GM12878 (cell line): ENCODE measurements around the gene CTXN1. TPM values are rescaled to one million over a fixed set of nuclear protein-coding genes. Genes with fewer than 3 reads are reported as not detected.

Experiments used
- ATAC-seq: fragments of 200-7000 bp; cut with Tn5 transposase; 3 replicates; pipeline ENCODE4 v1.9.1; 2020; ENCODE audit warnings: mild to moderate bottlenecking, moderate library complexity
- BruUV-seq: library from RNA; stranded (reverse); fragments of 400-500 nt; replicated peaks from 2 replicates; lab custom pipeline; 2021; lab: Mats Ljungman, UMichigan
- CTCF ChIA-PET: fragments of 300-600 bp; sonication (Branson Sonifier 250); formaldehyde crosslinking; extraction: SDS; loops from one replicate; lab custom pipeline; 2021; ENCODE audit warnings: inconsistent platforms; lab: Yijun Ruan, JAX
- POLR2A ChIA-PET: fragments of 350-600 bp; formaldehyde crosslinking; extraction: SDS; loops from one replicate; lab custom pipeline; 2021; ENCODE audit warnings: inconsistent platforms; lab: Charles Lee
- RAD21 ChIA-PET: fragments of 300-600 bp; sonication (Branson Sonifier 250); formaldehyde crosslinking; loops from one replicate; lab custom pipeline; 2023; ENCODE audit warnings: antibody characterized with exemption; ENCODE audit not compliant: unreplicated experiment; lab: Charles Lee
- SMC1A ChIA-PET: fragments of 300-600 bp; sonication (Branson Sonifier 250); formaldehyde crosslinking; loops from one replicate; lab custom pipeline; 2023; ENCODE audit not compliant: unreplicated experiment, uncharacterized antibody; lab: Charles Lee
- DNase-seq: peaks from one replicate; pipeline ENCODE4 v3.0.0-alpha.2; 2011; ENCODE audit warnings: low read depth, low spot score
- FAIRE-seq: peaks from 3 replicates; lab custom pipeline; 2011; peaks lifted over from hg19 to GRCh38; lab: Jason Lieb, UNC
- H2AFZ ChIP-seq: 2 replicates; pipeline ENCODE4 v1.6.0; 2011; ENCODE audit warnings: low read depth, low read length, control low read depth; ENCODE audit not compliant: control insufficient read depth
- H3K27ac ChIP-seq: 2 replicates; pipeline ENCODE4 v1.5.1; 2011; ENCODE audit warnings: control low read depth; ENCODE audit not compliant: control insufficient read depth, insufficient read depth
- H3K27me3 ChIP-seq, 2 experiments: replicated peaks in 1 of 2; 2 replicates each; pipeline versions ENCODE4 v1.6.0 to v1.6.1; 2011; ENCODE audit warnings: low read length in 1 of 2; ENCODE audit not compliant: control insufficient read depth in 2 of 2, insufficient read depth in 2 of 2
- H3K36me3 ChIP-seq, 2 experiments: 2 replicates each; pipeline ENCODE4 v1.5.1; 2011; ENCODE audit warnings: low read length in 1 of 2; ENCODE audit not compliant: control insufficient read depth in 2 of 2, insufficient read depth in 2 of 2
- H3K4me1 ChIP-seq: 2 replicates; pipeline ENCODE4 v1.6.1; 2011; ENCODE audit warnings: mild to moderate bottlenecking, low read length, moderate library complexity, mixed read lengths; ENCODE audit not compliant: control insufficient read depth, insufficient read depth
- H3K4me2 ChIP-seq: 2 replicates; pipeline ENCODE4 v1.6.0; 2011; ENCODE audit warnings: control low read depth; ENCODE audit not compliant: control insufficient read depth, insufficient read depth
- H3K4me3 ChIP-seq: fragments of 200-600 bp; sonication (generic); 2 replicates; pipeline ENCODE4 v1.5.1; 2016
- H3K79me2 ChIP-seq: 2 replicates; pipeline ENCODE4 v1.6.0; 2011; ENCODE audit warnings: low read length; ENCODE audit not compliant: control insufficient read depth, insufficient read depth
- H3K9ac ChIP-seq: 2 replicates; pipeline ENCODE4 v1.8.0; 2011; ENCODE audit warnings: low read length, control low read depth, mixed read lengths; ENCODE audit not compliant: control insufficient read depth, insufficient read depth
- H3K9me3 ChIP-seq: replicated peaks from 3 replicates; pipeline ENCODE4 v1.5.1; 2011; ENCODE audit warnings: mild to moderate bottlenecking, low read length; ENCODE audit not compliant: control insufficient read depth, insufficient read depth
- H4K20me1 ChIP-seq: 2 replicates; pipeline ENCODE4 v1.6.0; 2011; ENCODE audit not compliant: control insufficient read depth, insufficient read depth
- BHLHE40 ChIP-seq, 2 experiments: fragments of 450-650 bp in 1 of 2; IDR thresholded peaks; 2 replicates each; pipeline ENCODE4 v1.6.1; 2011 to 2017; ENCODE audit warnings: low read depth in 2 of 2, borderline replicate concordance in 1 of 2, improper control_type of control experiment in 1 of 2, low read length in 1 of 2, mild to moderate bottlenecking in 1 of 2
- ESRRA ChIP-seq: IDR thresholded peaks from 2 replicates; pipeline ENCODE4 v1.6.1; 2012; ENCODE audit warnings: mild to moderate bottlenecking, low read length, improper control_type of control experiment
- HDGF ChIP-seq: fragments of 450-650 bp; IDR thresholded peaks from 2 replicates; pipeline ENCODE4 v1.6.1; 2016; ENCODE audit warnings: antibody characterized with exemption
- NR2F1 ChIP-seq: fragments of 450-650 bp; conservative IDR thresholded peaks from 2 replicates; pipeline ENCODE4 v1.6.1; 2017; ENCODE audit warnings: mild to moderate bottlenecking
- RAD21 ChIP-seq: IDR thresholded peaks from 2 replicates; pipeline ENCODE4 v1.6.1; 2011; ENCODE audit warnings: mild to moderate bottlenecking, low read depth, low read length, moderate library complexity; ENCODE audit not compliant: insufficient read depth
- RB1 ChIP-seq: fragments of 450-650 bp; formaldehyde crosslinking; IDR thresholded peaks from 2 replicates; pipeline ENCODE4 v1.6.1; 2017; ENCODE audit warnings: mild to moderate bottlenecking, borderline replicate concordance
- STAT3 ChIP-seq: IDR thresholded peaks from 2 replicates; pipeline ENCODE4 v1.6.1; 2011; ENCODE audit warnings: low read depth, low read length, improper control_type of control experiment
- TCF12 ChIP-seq: IDR thresholded peaks from 2 replicates; pipeline ENCODE4 v1.6.1; 2011; ENCODE audit warnings: low read depth, mild to moderate bottlenecking, low read length
- WGBS: methylation state at CpG from one replicate; pipeline ENCODE4 v1.1.6; 2016; ENCODE audit warnings: low lambda C conversion rate; ENCODE audit not compliant: insufficient replicate concordance, insufficient coverage; ENCODE audit errors: missing lambda C conversion rate; 5-methylcytosine and 5-hydroxymethylcytosine counted together
- in situ Hi-C: fragments of 300-500 bp; cut with MboI; formaldehyde crosslinking; loops from 9 replicates; pipeline ENCODE4 v1.14.3; 2018; ENCODE audit warnings: mixed read lengths
- intact Hi-C: fragments of 100-400 bp; cut with micrococcal nuclease; formaldehyde crosslinking; loops from one replicate; pipeline ENCODE4 v1.14.2; 2022; ENCODE audit not compliant: unreplicated experiment
- polyA plus RNA-seq, 11 experiments: library from polyadenylated mRNA; depleted of rRNA in 4 of 11; unstranded in 6 of 11; stranded (reverse) in 5 of 11; fragments of >200 nt; fragmentation: Nextera tagmentation in 4 of 11; fragmentation: Illumina TruSeq in 1 of 11; extraction: Ambion mirVana in 4 of 11; extraction: Trizol in 1 of 11; gene quantifications; 1 replicate in 1 of 11; 2 replicates in 10 of 11; pipeline versions ENCODE4 v1.2.1 to v1.2.3, GENCODE V29; 2011 to 2016; ENCODE audit warnings: inconsistent platforms in 2 of 11, missing spikeins in 2 of 11, low read depth in 1 of 11
- total RNA-seq, 4 experiments: library from RNA; depleted of rRNA in 3 of 4; stranded (reverse); fragments of >200 nt in 3 of 4; fragmentation: Illumina TruSeq in 1 of 4; extraction: Trizol in 1 of 4; gene quantifications; 2 replicates each; pipeline versions ENCODE4 v1.2.1 to v1.2.3, GENCODE V29; 2013 to 2021
- TF ChIP-seq, protein P1 (sequence below): fragments of 450-650 bp; IDR thresholded peaks from 2 replicates; pipeline ENCODE4 v1.6.1; 2016; ENCODE audit warnings: mild to moderate bottlenecking

Gene CTXN1
- total and polyA plus RNA-seq, 10 of the 15 experiments (the other 5 are each of a cell fraction or from before 2014, with no cell fraction given), result 0.04 to 1.0 (median 0.38) TPM; not detected in 4

DNA sequence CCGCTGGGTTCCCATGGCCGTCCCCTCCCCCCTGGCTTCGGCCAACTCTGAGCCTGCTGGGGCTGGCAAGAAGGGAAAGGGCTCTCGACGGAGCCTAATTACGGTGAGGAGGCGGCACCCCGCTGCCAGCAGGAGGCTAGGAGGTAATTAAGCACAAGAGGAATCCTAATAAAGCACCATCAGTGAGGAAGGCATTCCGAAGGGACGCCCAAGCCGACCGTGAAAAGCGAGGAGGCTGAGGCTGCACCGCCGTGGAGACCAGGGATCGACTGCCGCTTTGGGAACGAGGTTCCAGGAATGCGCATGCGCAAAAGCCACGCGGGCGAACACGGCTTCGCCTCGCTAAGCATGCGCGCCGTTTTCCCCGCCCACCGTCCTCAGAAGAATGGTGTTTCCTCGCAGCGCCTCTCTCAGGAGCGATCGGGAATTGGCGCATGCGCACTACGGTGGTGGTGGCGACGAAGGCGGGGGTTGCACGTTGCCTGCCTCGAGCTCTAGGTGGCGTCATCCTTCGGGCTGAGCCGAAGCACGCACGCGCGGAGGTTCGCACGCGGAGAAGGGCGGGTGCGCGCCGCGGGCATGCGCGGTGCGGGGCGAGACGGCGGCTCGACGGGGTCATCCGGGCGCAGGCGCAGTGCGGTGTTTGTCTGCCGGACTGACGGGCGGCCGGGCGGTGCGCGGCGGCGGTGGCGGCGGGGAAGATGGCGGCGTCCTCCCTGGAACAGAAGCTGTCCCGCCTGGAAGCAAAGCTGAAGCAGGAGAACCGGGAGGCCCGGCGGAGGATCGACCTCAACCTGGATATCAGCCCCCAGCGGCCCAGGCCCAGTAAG lies 22.5 kb downstream of the CTXN1 start, which contains the start of gene MAP2K7 (continued):
- TF ChIP-seq, protein P1, sequence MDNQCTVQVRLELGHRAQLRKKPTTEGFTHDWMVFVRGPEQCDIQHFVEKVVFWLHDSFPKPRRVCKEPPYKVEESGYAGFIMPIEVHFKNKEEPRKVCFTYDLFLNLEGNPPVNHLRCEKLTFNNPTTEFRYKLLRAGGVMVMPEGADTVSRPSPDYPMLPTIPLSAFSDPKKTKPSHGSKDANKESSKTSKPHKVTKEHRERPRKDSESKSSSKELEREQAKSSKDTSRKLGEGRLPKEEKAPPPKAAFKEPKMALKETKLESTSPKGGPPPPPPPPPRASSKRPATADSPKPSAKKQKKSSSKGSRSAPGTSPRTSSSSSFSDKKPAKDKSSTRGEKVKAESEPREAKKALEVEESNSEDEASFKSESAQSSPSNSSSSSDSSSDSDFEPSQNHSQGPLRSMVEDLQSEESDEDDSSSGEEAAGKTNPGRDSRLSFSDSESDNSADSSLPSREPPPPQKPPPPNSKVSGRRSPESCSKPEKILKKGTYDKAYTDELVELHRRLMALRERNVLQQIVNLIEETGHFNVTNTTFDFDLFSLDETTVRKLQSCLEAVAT, result 0 out of 2 replicates have a peak, but pooled peaks have one; percentile 27
- TF ChIP-seq RB1 (peak; percentile 44), BHLHE40 (IDR thresholded peaks at IDR 0.05; ENCODE audit: borderline replicate concordance in 1 of 2, low read depth in 2 of 2, low read length in 1 of 2) (peak; percentile 88 to 94), HDGF (peak; percentile 89; the same call in 1 of the 2 replicates), RAD21 (peak; percentile 36; the same call in 1 of the 2 replicates), TCF12 (no peak), STAT3 (no peak)
- TF ChIP-seq, all 136 proteins: peak for 46

DNA sequence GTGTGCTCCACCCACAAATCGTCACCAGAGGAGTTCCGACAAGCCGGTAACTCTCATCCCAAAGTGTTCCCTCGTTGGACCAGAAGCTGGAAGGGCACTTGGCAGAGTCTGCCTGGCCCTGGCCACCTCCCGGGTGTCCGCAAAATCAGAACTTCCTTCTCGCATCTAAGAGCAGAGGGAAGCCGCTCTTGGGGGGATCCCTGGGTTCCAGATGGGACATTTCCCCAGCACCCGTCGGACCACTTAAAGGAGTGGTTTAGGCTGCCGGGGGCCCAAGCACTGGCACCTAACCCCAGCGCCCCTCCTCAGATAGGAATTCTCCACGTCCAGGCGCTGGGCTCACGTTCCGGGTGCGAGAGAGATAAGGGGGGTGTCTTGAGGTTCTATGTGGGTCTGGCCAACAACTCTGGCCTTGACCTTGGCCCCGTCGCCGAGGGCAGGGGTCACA lies 23.1 kb downstream of the CTXN1 start:
- FAIRE-seq (no peak), ATAC-seq (no peak), DNase-seq (no peak)
- peak overlapping the region; percentile 99 for H3K4me2 ChIP-seq
- ChIA-PET SMC1A (interaction anchor here (1.2 kb wide), 1 partner anchor 18 kb away, joined by 13 read pairs; the partner anchor contains the start of gene SNAPC2), RAD21 (interaction anchor here (0.7 to 1.6 kb wide), 6 partner anchors 18 to 335 kb away, joined by 3 to 17 read pairs (median 4); partner anchors contain the start of genes SNAPC2 and TIMM44), POLR2A (interaction anchor here (0.6 to 1.6 kb wide), 5 partner anchors 18 to 265 kb away, joined by 3 to 27 read pairs (median 4); partner anchors contain the start of gene SNAPC2), CTCF (interaction anchor here (1.2 to 3.3 kb wide), 7 partner anchors 11 to 254 kb away, joined by 4 to 13 read pairs (median 5); partner anchors contain the start of genes SNAPC2, TIMM44 and TRAPPC5)
- peaks cover 36% of the 10 kb centered on the region for H3K79me2 ChIP-seq
- H2AFZ ChIP-seq, result peak overlapping the region; percentile 98
- peak; percentile 14; the same call in 1 of the 2 replicates for TF ChIP-seq NR2F1
- TF ChIP-seq ESRRA, result no peak
- WGBS, result 2% methylated on average over 20 of the region's 20 CpGs
- intact Hi-C loops, result loop anchor here (2.0 to 10.0 kb wide), 2 partner anchors 34 to 218 kb away; partner anchors contain the start of gene TRAPPC5
- 0 out of 4 replicates have a peak, but pooled peaks cover 0 to 2% of the 10 kb centered on the region in 2 experiments for H3K36me3 ChIP-seq
- no peaks in the 10 kb centered on the region for H3K27me3 ChIP-seq
- H3K4me1 ChIP-seq, result peaks cover 14% of the 10 kb centered on the region
- peak overlapping the region; percentile 62 for H3K4me3 ChIP-seq
- BruUV-seq, result TSS peak; percentile 94
- H4K20me1 ChIP-seq, result peaks cover 9% of the 10 kb centered on the region; the same call in 1 of the 2 replicates
- no peaks in the 10 kb centered on the region for H3K9me3 ChIP-seq
- peak overlapping the region; percentile 88 for H3K9ac ChIP-seq
- in situ Hi-C loops, result no loop called here
- H3K27ac ChIP-seq, result peak overlapping the region; percentile 79
